Tibial nerve (tissue), 4 donors: ENCODE data around the gene CSKMT. TPM values are rescaled to one million over a fixed set of nuclear protein-coding genes. Genes with fewer than 3 reads are reported as not detected.

ENCODE experiments used
- DNase-seq, 2 donors: peaks; one replicate each; pipeline ENCODE4 v3.0.0-alpha.2; 2019; ENCODE audit warnings: low spot score in 2 of 2
- H3K27ac ChIP-seq, 4 donors: fragments of 200-600 bp; sonication (generic) in 3 of 4; one replicate each; pipeline ENCODE4 v1.5.1; 2017 to 2019; ENCODE audit warnings: mild to moderate bottlenecking in 1 of 4
- H3K27me3 ChIP-seq, 2 donors: fragments of 200-600 bp; sonication (generic) in 1 of 2; one replicate each; pipeline versions ENCODE4 v1.5.1 to v1.6.0; 2017 to 2019
- H3K36me3 ChIP-seq, 3 donors: fragments of 200-600 bp; sonication (generic); one replicate each; pipeline ENCODE4 v1.5.1; 2018 to 2019
- H3K4me1 ChIP-seq, 4 donors: fragments of 200-600 bp; sonication (generic) in 3 of 4; one replicate each; pipeline ENCODE4 v1.5.1; 2017 to 2019
- H3K4me3 ChIP-seq, 4 donors: fragments of 200-600 bp; sonication (generic) in 3 of 4; one replicate each; pipeline ENCODE4 v1.5.1; 2017 to 2019; ENCODE audit warnings: mild to moderate bottlenecking in 1 of 4, moderate library complexity in 1 of 4
- H3K9me3 ChIP-seq, 4 donors: fragments of 200-600 bp; sonication (generic) in 3 of 4; one replicate each; pipeline ENCODE4 v1.5.1; 2017 to 2019
- CTCF ChIP-seq, 5 experiments: fragments of 200-600 bp in 3 of 5; fragments of 450-650 bp in 2 of 5; sonication (generic) in 3 of 5; IDR thresholded peaks; one replicate each; pipeline ENCODE4 v1.5.1; 2016 to 2019; ENCODE audit warnings: antibody characterized with exemption in 5 of 5, mild to moderate bottlenecking in 3 of 5, moderate library complexity in 2 of 5
- EP300 ChIP-seq, 2 donors: sonication (generic); formaldehyde crosslinking; IDR thresholded peaks; one replicate each; pipeline ENCODE4 v1.6.1; 2017; ENCODE audit warnings: antibody characterized with exemption in 2 of 2, mild to moderate bottlenecking in 1 of 2
- POLR2A ChIP-seq, 2 donors: fragments of 450-650 bp; IDR thresholded peaks; one replicate each; pipeline ENCODE4 v1.6.1; 2017; ENCODE audit warnings: antibody characterized with exemption in 2 of 2, mild to moderate bottlenecking in 2 of 2, moderate library complexity in 2 of 2
- WGBS, 2 donors: methylation state at CpG; one replicate each; pipeline ENCODE4 v1.1.5; 2018; 5-methylcytosine and 5-hydroxymethylcytosine counted together
- small RNA-seq: library from RNA; depleted of rRNA; stranded (forward); fragments of <200 nt; gene quantifications from one replicate; pipeline ENCODE3, GENCODE V24; 2016
- total RNA-seq, 4 donors: library from RNA; depleted of rRNA; stranded (reverse); fragments of >200 nt; gene quantifications; one replicate each; pipeline ENCODE4 v1.1.0, GENCODE V29; 2016

Gene CSKMT
- total RNA-seq, 4 donors from 2014 or later: 2.6 to 17.0 (median 5.7) TPM

- TF ChIP-seq CTCF (IDR thresholded peaks at IDR 0.05) (no peak), EP300 (IDR thresholded peaks at IDR 0.05) (no peak), POLR2A (IDR thresholded peaks at IDR 0.05) (no peak)
- H3K27ac ChIP-seq: no peak overlapping the region
- DNase-seq: no peak
- peaks cover 0 to 28% (median 0%) of the 10 kb centered on the region in 4 donors for H3K4me1 ChIP-seq
- H3K27me3 ChIP-seq: no peaks in the 10 kb centered on the region
- H3K9me3 ChIP-seq: no peaks in the 10 kb centered on the region
- 88 to 90% methylated on average over 11 of the region's 11 CpGs for WGBS, 2 donors
- H3K4me3 ChIP-seq: no peak overlapping the region
- H3K36me3 ChIP-seq: peaks cover 23 to 100% (median 66%) of the 10 kb centered on the region in 3 donors
These were observed 51.7 kb downstream of the CSKMT start for GRCh38 chr11:62716816-62717215.

Small RNA genes lying within 50 kb of the gene (small RNA-seq; reads per million reads assigned to genes)
- gene SNORA57: not detected

Other genes with a start within 250 kb of the CSKMT start
- not detected for gene SCGB1A1, start 246.3 kb upstream of the CSKMT start, total RNA-seq
- gene AHNAK, start 118.5 kb upstream of the CSKMT start, total RNA-seq: 1,000 to 10,000 TPM; 1,417 to 3,061 (median 2,562) TPM
- 1,000 to 10,000 TPM; 1,003 to 1,250 (median 1,110) TPM for gene EEF1G, start 91.4 kb upstream of the CSKMT start, total RNA-seq
- gene TUT1, start 73.8 kb upstream of the CSKMT start, total RNA-seq: 10 to 100 TPM in 3 of 4 donors, 1 to 10 TPM in 1; 8.3 to 18.8 (median 14.2) TPM
- 10 to 100 TPM; 79.5 to 95.3 (median 88.8) TPM for gene MTA2, start 63.4 kb upstream of the CSKMT start, total RNA-seq
- gene EML3, start 52.5 kb upstream of the CSKMT start, total RNA-seq: 100 to 1,000 TPM in 2 of 4 donors, 10 to 100 TPM in 2; 64.9 to 138 (median 93.9) TPM
- gene ROM1, start 52.1 kb upstream of the CSKMT start, total RNA-seq: 10 to 100 TPM in 3 of 4 donors, 1 to 10 TPM in 1; 9.3 to 13.8 (median 11.2) TPM
- gene B3GAT3, start 43.3 kb upstream of the CSKMT start, total RNA-seq: 10 to 100 TPM; 35.4 to 60.3 (median 50.7) TPM
- gene GANAB, start 18.7 kb upstream of the CSKMT start, total RNA-seq: 100 to 1,000 TPM; 107 to 150 (median 121) TPM
- 10 to 100 TPM; 14.0 to 22.8 (median 20.3) TPM for gene INTS5, start 12.0 kb upstream of the CSKMT start, total RNA-seq
- 10 to 100 TPM; 32.7 to 48.0 (median 40.8) TPM for gene C11orf98, start 102 bp upstream of the CSKMT start, total RNA-seq
- 10 to 100 TPM in 3 of 4 donors, 1 to 10 TPM in 1; 7.6 to 22.2 (median 14.6) TPM for gene UQCC3, start 6.4 kb downstream of the CSKMT start, total RNA-seq
- gene LBHD1, start 7.0 kb downstream of the CSKMT start, total RNA-seq: 10 to 100 TPM in 1 of 4 donors, 1 to 10 TPM in 3; 3.9 to 11.1 (median 5.4) TPM
- gene UBXN1, start 13.8 kb downstream of the CSKMT start, total RNA-seq: 100 to 1,000 TPM; 140 to 205 (median 162) TPM
- 10 to 100 TPM; 44.6 to 64.8 (median 48.4) TPM for gene LRRN4CL, start 24.2 kb downstream of the CSKMT start, total RNA-seq
- gene BSCL2, start 42.1 kb downstream of the CSKMT start, total RNA-seq: 100 to 1,000 TPM in 2 of 4 donors, 10 to 100 TPM in 2; 58.8 to 149 (median 93.2) TPM
- 1 to 10 TPM in 1 of 4 donors, under 1 TPM in 1, not detected in 2; 0.63 to 2.6 TPM for gene GNG3, start 42.4 kb downstream of the CSKMT start, total RNA-seq
- 10 to 100 TPM; 24.7 to 34.8 (median 28.6) TPM for gene HNRNPUL2, start 62.1 kb downstream of the CSKMT start, total RNA-seq
- gene TTC9C, start 63.2 kb downstream of the CSKMT start, total RNA-seq: 10 to 100 TPM; 20.1 to 37.1 (median 23.6) TPM
- gene ZBTB3, start 88.8 kb downstream of the CSKMT start, total RNA-seq: 1 to 10 TPM; 8.1 to 9.8 (median 8.9) TPM
- gene POLR2G, start 96.3 kb downstream of the CSKMT start, total RNA-seq: 10 to 100 TPM; 49.2 to 70.0 (median 53.6) TPM
- 10 to 100 TPM; 23.2 to 38.8 (median 33.1) TPM for gene TAF6L, start 106.1 kb downstream of the CSKMT start, total RNA-seq
- 100 to 1,000 TPM in 1 of 4 donors, 10 to 100 TPM in 3; 80.8 to 105 (median 94.9) TPM for gene TMEM179B, start 122.1 kb downstream of the CSKMT start, total RNA-seq
- 10 to 100 TPM; 22.9 to 40.4 (median 31.3) TPM for gene TMEM223, start 126.7 kb downstream of the CSKMT start, total RNA-seq
- 10 to 100 TPM; 51.3 to 94.4 (median 67.0) TPM for gene NXF1, start 140.1 kb downstream of the CSKMT start, total RNA-seq
- gene STX5, start 166.7 kb downstream of the CSKMT start, total RNA-seq: 10 to 100 TPM; 25.9 to 39.1 (median 29.2) TPM
- not detected for gene TEX54, start 167.5 kb downstream of the CSKMT start, total RNA-seq
- gene WDR74, start 174.3 kb downstream of the CSKMT start, total RNA-seq: 10 to 100 TPM; 31.7 to 75.0 (median 48.0) TPM
- 100 to 1,000 TPM; 108 to 148 (median 133) TPM for gene SLC3A2, start 215.6 kb downstream of the CSKMT start, total RNA-seq